Endothelial cell of umbilical vein (primary cell): Measurements from ENCODE around the gene ENTR1. TPM values are rescaled to one million over a fixed set of nuclear protein-coding genes. Genes with fewer than 3 reads are reported as not detected.

Source experiments
- BruUV-seq: library from RNA; stranded (reverse); fragments of 400-500 nt; replicated peaks from 2 replicates; lab custom pipeline; 2021; lab: Mats Ljungman, UMichigan
- CTCF ChIA-PET: fragments of 300-600, 350-600 bp; sonication (Branson Sonifier 250); formaldehyde crosslinking; loops from one replicate; lab custom pipeline; 2021; ENCODE audit warnings: antibody characterized with exemption, inconsistent platforms; lab: Charles Lee
- POLR2A ChIA-PET: fragments of 300-600, 350-600 bp; sonication (Branson Sonifier 250); formaldehyde crosslinking; loops from one replicate; lab custom pipeline; 2021; ENCODE audit warnings: antibody characterized with exemption, inconsistent platforms; lab: Charles Lee
- DNase-seq: peaks from one replicate; pipeline ENCODE4 v3.0.0-alpha.2; 2011; ENCODE audit warnings: low read depth, low spot score
- FAIRE-seq: peaks from 2 replicates; lab custom pipeline; 2011; peaks lifted over from hg19 to GRCh38; lab: Jason Lieb, UNC
- H2AFZ ChIP-seq: 2 replicates; pipeline ENCODE4 v1.6.0; 2012; ENCODE audit warnings: low read depth, low read length, control low read depth, inconsistent platforms
- H3K27ac ChIP-seq: 2 replicates; pipeline ENCODE4 v1.5.1; 2011; ENCODE audit warnings: low read depth, mild to moderate bottlenecking, control low read depth, low read length, moderate library complexity; ENCODE audit not compliant: insufficient read depth
- H3K27me3 ChIP-seq, 2 experiments: 2 replicates each; pipeline versions ENCODE4 v1.6.0 to v1.6.1; 2011; ENCODE audit warnings: low read length in 2 of 2, mixed read lengths in 1 of 2; ENCODE audit not compliant: control insufficient read depth in 2 of 2, insufficient read depth in 2 of 2
- H3K36me3 ChIP-seq, 2 experiments: 2 replicates in 1 of 2; 3 replicates in 1 of 2; pipeline ENCODE4 v1.5.1; 2011; ENCODE audit warnings: low read length in 2 of 2, mild to moderate bottlenecking in 1 of 2, moderate library complexity in 1 of 2; ENCODE audit not compliant: control insufficient read depth in 2 of 2, insufficient read depth in 2 of 2; ENCODE audit errors: extremely low read depth in 1 of 2
- H3K4me1 ChIP-seq: 3 replicates; pipeline ENCODE4 v1.5.1; 2011; ENCODE audit warnings: mild to moderate bottlenecking, low read length; ENCODE audit not compliant: control insufficient read depth, insufficient read depth; ENCODE audit errors: extremely low read depth
- H3K4me2 ChIP-seq: 2 replicates; pipeline ENCODE4 v1.6.1; 2011; ENCODE audit warnings: low read length, control low read depth, mixed read lengths; ENCODE audit not compliant: insufficient read depth
- H3K4me3 ChIP-seq, 3 experiments: fragments of 200-600 bp in 1 of 3; sonication (generic), shearing (Covaris generic) in 1 of 3; replicated peaks in 1 of 3; 2 replicates each; pipeline ENCODE4 v1.5.1; 2011 to 2016; ENCODE audit warnings: control low read depth in 3 of 3, low read length in 3 of 3, mild to moderate bottlenecking in 2 of 3, inconsistent platforms in 1 of 3, low read depth in 1 of 3, moderate library complexity in 1 of 3; ENCODE audit not compliant: insufficient read depth in 1 of 3
- H3K79me2 ChIP-seq: 2 replicates; pipeline ENCODE4 v1.6.0; 2012; ENCODE audit warnings: low read length, inconsistent platforms; ENCODE audit not compliant: control insufficient read depth, insufficient read depth
- H3K9ac ChIP-seq: replicated peaks from 2 replicates; pipeline ENCODE3; 2011; ENCODE audit warnings: low read length, control low read depth; ENCODE audit not compliant: insufficient read depth; ENCODE audit errors: extremely low read depth
- H3K9me1 ChIP-seq: replicated peaks from 3 replicates; pipeline ENCODE4 v1.6.0; 2011; ENCODE audit warnings: mild to moderate bottlenecking, low read length; ENCODE audit not compliant: control insufficient read depth, insufficient read depth; ENCODE audit errors: extremely low read depth
- H3K9me3 ChIP-seq: replicated peaks from 2 replicates; pipeline ENCODE4 v1.5.1; 2012; ENCODE audit warnings: low read length, inconsistent platforms; ENCODE audit not compliant: control insufficient read depth, insufficient read depth
- H4K20me1 ChIP-seq: replicated peaks from 2 replicates; pipeline ENCODE3; 2011; ENCODE audit warnings: mild to moderate bottlenecking, low read length; ENCODE audit not compliant: control insufficient read depth, insufficient read depth; ENCODE audit errors: extremely low read depth
- CTCF ChIP-seq, 2 donors: IDR thresholded peaks; 1 replicate in 1 of 2; 2 replicates in 1 of 2; pipeline ENCODE4 v1.5.1; 2011; ENCODE audit warnings: low read length in 2 of 2, mild to moderate bottlenecking in 2 of 2, moderate library complexity in 2 of 2, control low read depth in 1 of 2, inconsistent platforms in 1 of 2, low read depth in 1 of 2; ENCODE audit not compliant: insufficient read depth in 1 of 2; ENCODE audit errors: extremely low read depth in 1 of 2
- EZH2 ChIP-seq: IDR thresholded peaks from 2 replicates; pipeline ENCODE4 v1.6.1; 2012; ENCODE audit warnings: borderline replicate concordance, low read depth, mild to moderate bottlenecking, moderate library complexity, low read length, inconsistent platforms; ENCODE audit not compliant: severe bottlenecking
- FOS ChIP-seq: IDR thresholded peaks from 2 replicates; pipeline ENCODE4 v1.6.1; 2011; ENCODE audit warnings: mild to moderate bottlenecking, low read length, moderate library complexity, borderline replicate concordance; ENCODE audit not compliant: insufficient read depth
- GATA2 ChIP-seq: IDR thresholded peaks from 2 replicates; pipeline ENCODE4 v1.7.0; 2011; ENCODE audit warnings: low read depth, mild to moderate bottlenecking, moderate library complexity, mixed read lengths, low read length; ENCODE audit not compliant: insufficient read length, insufficient read depth
- JUN ChIP-seq: IDR thresholded peaks from 2 replicates; pipeline ENCODE4 v1.6.1; 2011; ENCODE audit warnings: borderline replicate concordance, low read depth; ENCODE audit not compliant: insufficient read length, insufficient read depth
- MYC ChIP-seq: IDR thresholded peaks from one replicate; pipeline ENCODE4 v1.6.1; 2011; ENCODE audit warnings: mild to moderate bottlenecking, low read depth, low read length
- POLR2A ChIP-seq: IDR thresholded peaks from 2 replicates; pipeline ENCODE4 v1.6.1; 2012; ENCODE audit warnings: low read depth, mild to moderate bottlenecking, control low read depth, low read length
- POLR2AphosphoS5 ChIP-seq: IDR thresholded peaks from 2 replicates; pipeline ENCODE4 v1.6.1; 2012; ENCODE audit warnings: low read depth, mild to moderate bottlenecking, control low read depth, low read length, moderate library complexity; ENCODE audit not compliant: insufficient read depth
- dilution Hi-C: fragments of 300-500 bp; cut with MboI; formaldehyde crosslinking; loops from one replicate; pipeline ENCODE4 v1.15.0; 2019; ENCODE audit warnings: low sequenced_read_pairs; ENCODE audit not compliant: extremely low pct_ligation_motif_present
- intact Hi-C: fragments of 100-400 bp; cut with micrococcal nuclease; formaldehyde crosslinking; loops from one replicate; pipeline ENCODE4 v1.10.0; 2022
- polyA plus RNA-seq, 4 experiments: library from polyadenylated mRNA; depleted of rRNA in 3 of 4; stranded (reverse) in 3 of 4; unstranded in 1 of 4; fragments of >200 nt; gene quantifications; 2 replicates each; pipeline versions ENCODE4 v1.2.1 to v1.2.3, GENCODE V29; 2011 to 2012; ENCODE audit warnings: missing spikeins in 1 of 4
- total RNA-seq: library from RNA; stranded (reverse); gene quantifications from 2 replicates; pipeline ENCODE4 v1.2.3, GENCODE V29; 2021
- TF ChIP-seq, protein P1 (sequence below): IDR thresholded peaks from 2 replicates; pipeline ENCODE4 v1.6.1; 2011; ENCODE audit not compliant: insufficient read depth, insufficient read length

The ENTR1 gene
- total and polyA plus RNA-seq, 2 donors (not counting 3 experiments of a cell fraction or from before 2014, with no cell fraction given), result 36.0 to 61.6 TPM

DNA sequence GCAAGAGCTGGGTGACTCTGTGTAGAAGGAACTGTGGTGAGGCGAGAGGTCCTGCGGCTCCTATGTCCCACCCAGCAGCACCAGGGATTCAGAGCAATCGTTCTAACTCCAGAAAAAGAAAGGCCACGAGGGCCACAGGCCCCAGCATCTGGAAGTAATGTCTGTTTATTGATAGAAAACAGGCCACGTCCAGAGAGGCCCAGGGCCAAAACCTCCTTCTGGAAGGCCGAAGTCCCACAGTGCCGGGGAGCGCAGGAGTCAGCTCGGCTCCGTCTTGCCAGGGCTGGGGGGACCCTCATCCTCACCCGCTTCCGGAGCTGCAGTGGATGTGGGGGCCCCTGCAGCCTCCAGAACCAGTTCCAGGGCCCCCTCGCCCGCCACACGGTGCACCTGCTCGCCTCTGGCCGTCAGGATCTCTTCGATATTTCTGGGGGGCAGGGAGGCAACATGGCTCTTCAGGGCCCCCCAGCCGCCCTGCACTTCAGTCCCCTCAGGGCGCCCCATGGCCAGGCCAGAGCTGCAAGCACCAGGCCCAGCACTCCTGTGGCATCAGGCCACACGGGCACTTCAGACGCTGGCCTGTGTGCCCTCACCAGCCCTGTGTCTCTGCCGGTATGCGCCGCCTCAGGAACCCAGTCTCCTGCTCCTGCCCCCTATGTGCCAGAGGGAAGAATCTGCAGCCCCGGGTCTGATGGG, 48.5 kb downstream of the ENTR1 start:
- H3K36me3 ChIP-seq, result peaks cover 0 to 3% of the 10 kb centered on the region in 2 experiments
- intact Hi-C loops, result loop anchor here (2.0 kb wide), 1 partner anchor 351 kb away; the partner anchor contains the start of gene DIPK1B
- no peak for TF ChIP-seq FOS
- TF ChIP-seq GATA2, result no peak
- TF ChIP-seq POLR2AphosphoS5, result no peak
- no peak for TF ChIP-seq CTCF (IDR thresholded peaks at IDR 0.05; ENCODE audit: extremely low read depth in 1 of 2, insufficient read depth in 1 of 2, low read depth in 1 of 2, low read length in 2 of 2)
- no peak for TF ChIP-seq MYC
- TF ChIP-seq EZH2, result no peak
- no peak for TF ChIP-seq POLR2A
- TF ChIP-seq, protein P1, sequence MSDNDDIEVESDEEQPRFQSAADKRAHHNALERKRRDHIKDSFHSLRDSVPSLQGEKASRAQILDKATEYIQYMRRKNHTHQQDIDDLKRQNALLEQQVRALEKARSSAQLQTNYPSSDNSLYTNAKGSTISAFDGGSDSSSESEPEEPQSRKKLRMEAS, result no peak
- no peak for TF ChIP-seq JUN

More for the DNA sequence above, 48.5 kb downstream of the ENTR1 start:
- dilution Hi-C loops, result no loop called here
- Histone ChIP-seq H2AFZ (no peak overlapping the region), H3K27me3 (no peaks in the 10 kb centered on the region), H3K4me1 (peaks cover 7% of the 10 kb centered on the region), H3K4me2 (no peak overlapping the region), H3K79me2 (peaks cover 3% of the 10 kb centered on the region), H4K20me1 (no peaks in the 10 kb centered on the region), H3K9me3 (no peaks in the 10 kb centered on the region), H3K4me3 (no peak overlapping the region), H3K9ac (no peak overlapping the region), H3K9me1 (no peaks in the 10 kb centered on the region), H3K27ac (no peak overlapping the region)
- POLR2A ChIA-PET, result no interaction called here
- FAIRE-seq (no peak), DNase-seq (no peak)
- no TSS peak for BruUV-seq
- CTCF ChIA-PET, result interaction anchor here (2.4 kb wide), 1 partner anchor 17 kb away, joined by 25 read pairs; no protein-coding TSS in a partner anchor
